ENCODE measurements around the gene TBXA2R.

Gene TBXA2R

DNA sequence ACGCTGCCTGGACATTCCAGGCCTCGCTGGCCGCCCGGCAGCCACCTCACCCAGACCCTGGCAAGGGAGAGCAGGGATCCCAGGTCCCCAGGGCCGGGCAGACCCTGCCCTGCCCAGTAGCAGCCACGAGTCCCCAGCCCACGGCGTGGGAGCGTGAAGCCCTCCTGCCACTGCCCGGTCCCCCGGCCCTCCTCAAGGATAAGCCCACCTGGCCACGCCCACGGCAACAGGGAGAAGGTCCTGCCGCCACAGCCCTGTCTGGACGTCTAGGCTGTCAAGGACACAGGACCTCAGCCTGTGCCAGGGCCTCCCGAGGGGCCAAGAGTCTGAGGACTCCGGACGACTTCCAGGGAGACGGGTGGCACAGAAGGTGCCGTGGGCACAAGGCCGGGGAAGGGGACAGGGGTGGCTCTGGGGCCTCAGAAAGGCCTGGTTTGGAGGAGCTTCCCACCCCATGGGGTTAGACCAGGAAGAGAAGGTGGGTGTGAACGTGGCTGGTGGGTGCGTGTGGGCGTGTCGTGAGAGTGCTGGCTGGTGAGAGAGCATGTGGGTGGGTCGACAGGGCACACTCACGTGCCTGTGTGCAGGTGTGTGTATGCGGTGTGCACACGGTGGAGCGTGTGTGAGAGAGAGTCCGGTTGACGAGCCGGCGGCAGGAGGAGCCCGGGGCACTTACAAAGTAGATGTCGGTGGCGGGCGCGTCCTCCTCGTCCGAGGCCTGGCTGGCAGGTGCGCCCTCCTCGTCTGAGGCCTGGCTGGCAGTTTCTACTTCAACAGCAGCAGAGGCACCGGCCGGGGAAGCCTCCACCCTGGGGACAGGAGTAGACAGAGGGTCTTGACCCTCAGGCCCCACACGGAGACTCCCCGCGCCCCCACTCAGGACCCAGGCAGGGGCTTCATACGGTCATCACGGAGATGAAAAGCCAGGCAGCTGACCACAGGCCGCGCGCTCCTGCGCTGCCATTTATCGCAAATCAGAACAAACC is 31.8 kb upstream of the TBXA2R start:
- no peak overlapping the region for H3K4me3 ChIP-seq (ENCODE audit: low read depth, low read length)
- TF ChIP-seq, protein P1, sequence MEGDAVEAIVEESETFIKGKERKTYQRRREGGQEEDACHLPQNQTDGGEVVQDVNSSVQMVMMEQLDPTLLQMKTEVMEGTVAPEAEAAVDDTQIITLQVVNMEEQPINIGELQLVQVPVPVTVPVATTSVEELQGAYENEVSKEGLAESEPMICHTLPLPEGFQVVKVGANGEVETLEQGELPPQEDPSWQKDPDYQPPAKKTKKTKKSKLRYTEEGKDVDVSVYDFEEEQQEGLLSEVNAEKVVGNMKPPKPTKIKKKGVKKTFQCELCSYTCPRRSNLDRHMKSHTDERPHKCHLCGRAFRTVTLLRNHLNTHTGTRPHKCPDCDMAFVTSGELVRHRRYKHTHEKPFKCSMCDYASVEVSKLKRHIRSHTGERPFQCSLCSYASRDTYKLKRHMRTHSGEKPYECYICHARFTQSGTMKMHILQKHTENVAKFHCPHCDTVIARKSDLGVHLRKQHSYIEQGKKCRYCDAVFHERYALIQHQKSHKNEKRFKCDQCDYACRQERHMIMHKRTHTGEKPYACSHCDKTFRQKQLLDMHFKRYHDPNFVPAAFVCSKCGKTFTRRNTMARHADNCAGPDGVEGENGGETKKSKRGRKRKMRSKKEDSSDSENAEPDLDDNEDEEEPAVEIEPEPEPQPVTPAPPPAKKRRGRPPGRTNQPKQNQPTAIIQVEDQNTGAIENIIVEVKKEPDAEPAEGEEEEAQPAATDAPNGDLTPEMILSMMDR (IDR thresholded peaks at IDR 0.05; ENCODE audit: low read depth, low read length) = no peak
- in situ Hi-C loops (cut with HindIII; ENCODE audit: low sequenced_read_pairs) = no loop called here
- no peak for DNase-seq (ENCODE audit: low read depth, low spot score)

DNA sequence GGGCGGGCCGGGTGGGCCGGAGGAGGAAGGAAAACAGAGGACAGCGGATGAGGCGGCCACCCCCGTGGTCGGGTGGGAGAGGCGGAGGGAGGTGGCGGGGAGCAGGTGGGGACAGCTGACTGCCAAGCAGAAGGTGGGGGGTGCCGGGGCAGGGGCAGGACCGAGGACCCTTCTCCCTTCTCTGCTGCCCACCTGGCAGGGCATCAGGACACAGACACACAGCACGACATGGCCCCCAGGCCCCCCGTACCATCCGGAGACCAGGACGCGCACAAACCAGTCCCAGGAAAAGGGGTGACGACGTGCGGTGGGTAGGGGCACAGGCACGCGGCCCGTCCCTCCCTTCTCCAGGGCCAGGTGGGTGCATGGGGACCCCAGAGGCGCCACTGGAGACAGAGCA is 30.9 kb upstream of the TBXA2R start:
- no peak for DNase-seq (ENCODE audit: low read depth, low spot score)
- H3K4me3 ChIP-seq (ENCODE audit: low read depth, low read length) = no peak overlapping the region
- in situ Hi-C loops (cut with HindIII; ENCODE audit: low sequenced_read_pairs) = no loop called here
- TF ChIP-seq, protein P1 (IDR thresholded peaks at IDR 0.05; ENCODE audit: low read depth, low read length) = no peak

DNA sequence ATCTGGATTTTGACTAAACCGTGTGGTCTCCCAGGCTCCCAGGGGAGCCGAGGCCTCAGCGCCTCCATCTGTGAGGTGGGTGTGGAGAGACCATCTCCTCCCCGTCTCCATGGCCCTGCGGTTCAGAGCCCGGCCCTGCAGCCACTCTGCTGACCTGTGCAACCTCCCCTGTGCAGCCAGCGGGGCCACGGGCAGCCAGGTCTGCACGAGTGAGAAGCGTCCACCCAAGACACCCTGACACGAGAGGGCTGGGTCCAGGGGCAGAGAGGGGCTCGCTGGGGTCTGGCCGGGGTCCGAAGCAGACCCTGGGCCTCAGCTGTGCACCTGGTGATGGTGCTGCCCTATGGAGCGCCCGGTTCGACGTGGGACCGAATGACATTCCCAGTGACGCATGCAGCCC is 30.3 kb upstream of the TBXA2R start:
- no peak overlapping the region for H3K4me3 ChIP-seq (ENCODE audit: low read depth, low read length)
- in situ Hi-C loops (cut with HindIII; ENCODE audit: low sequenced_read_pairs) = no loop called here
- TF ChIP-seq, protein P1 (IDR thresholded peaks at IDR 0.05; ENCODE audit: low read depth, low read length) = no peak
- DNase-seq (ENCODE audit: low read depth, low spot score) = no peak

DNA sequence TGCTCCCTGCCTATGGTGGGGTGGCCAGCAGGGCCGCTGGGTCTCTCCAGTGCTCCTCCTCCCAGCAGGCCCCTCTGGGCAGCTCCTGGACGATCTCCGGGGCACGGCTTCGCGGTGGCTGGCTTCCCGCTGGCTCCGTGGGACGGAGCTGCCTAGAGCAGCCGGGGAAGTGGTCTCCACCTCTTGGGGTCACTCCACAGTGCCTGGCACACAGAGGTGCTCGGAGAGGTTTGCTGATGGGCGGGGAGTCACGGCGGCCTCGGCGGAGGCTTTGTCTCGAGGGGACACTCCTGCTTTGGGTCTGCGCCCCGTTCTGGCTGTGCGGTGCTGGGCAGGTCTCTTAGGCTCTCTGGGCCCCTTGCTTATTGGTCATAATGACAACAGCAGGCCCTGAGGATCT is 29.8 kb upstream of the TBXA2R start:
- no peak for DNase-seq (ENCODE audit: low read depth, low spot score)
- in situ Hi-C loops (cut with HindIII; ENCODE audit: low sequenced_read_pairs) = no loop called here
- H3K4me3 ChIP-seq (ENCODE audit: low read depth, low read length) = no peak overlapping the region
- TF ChIP-seq, protein P1 (IDR thresholded peaks at IDR 0.05; ENCODE audit: low read depth, low read length) = no peak

DNA sequence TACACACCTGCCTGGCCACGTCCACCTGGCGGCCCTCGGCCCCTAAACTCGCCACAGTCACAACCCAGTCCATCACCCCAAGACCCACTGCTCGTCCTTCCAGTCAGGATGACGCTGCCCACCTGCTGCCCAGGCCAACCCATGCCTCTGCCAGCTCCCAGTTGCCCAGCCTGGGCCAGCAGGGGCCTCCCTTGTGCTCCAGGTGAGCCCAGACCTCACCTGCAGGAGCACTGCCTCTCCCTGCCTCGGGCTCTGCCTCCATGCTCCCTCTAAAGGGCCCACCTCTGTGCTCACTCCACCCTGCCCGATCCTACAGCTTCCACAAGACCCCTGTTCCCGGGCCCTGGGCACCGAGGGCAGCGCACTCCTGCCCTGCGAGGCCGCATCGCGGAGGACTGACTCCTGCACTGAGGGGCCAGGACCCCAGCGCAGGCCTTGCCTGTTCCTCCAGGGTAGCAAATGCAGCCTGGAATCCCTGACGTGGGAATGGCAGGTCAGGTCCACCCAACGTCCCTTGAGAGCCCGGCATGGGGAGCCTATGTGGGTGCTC is 27.9 kb upstream of the TBXA2R start:
- TF ChIP-seq, protein P1 (IDR thresholded peaks at IDR 0.05; ENCODE audit: low read depth, low read length) = no peak
- no peak overlapping the region for H3K4me3 ChIP-seq (ENCODE audit: low read depth, low read length)
- in situ Hi-C loops (cut with HindIII; ENCODE audit: low sequenced_read_pairs) = no loop called here
- DNase-seq (ENCODE audit: low read depth, low spot score) = no peak

DNA sequence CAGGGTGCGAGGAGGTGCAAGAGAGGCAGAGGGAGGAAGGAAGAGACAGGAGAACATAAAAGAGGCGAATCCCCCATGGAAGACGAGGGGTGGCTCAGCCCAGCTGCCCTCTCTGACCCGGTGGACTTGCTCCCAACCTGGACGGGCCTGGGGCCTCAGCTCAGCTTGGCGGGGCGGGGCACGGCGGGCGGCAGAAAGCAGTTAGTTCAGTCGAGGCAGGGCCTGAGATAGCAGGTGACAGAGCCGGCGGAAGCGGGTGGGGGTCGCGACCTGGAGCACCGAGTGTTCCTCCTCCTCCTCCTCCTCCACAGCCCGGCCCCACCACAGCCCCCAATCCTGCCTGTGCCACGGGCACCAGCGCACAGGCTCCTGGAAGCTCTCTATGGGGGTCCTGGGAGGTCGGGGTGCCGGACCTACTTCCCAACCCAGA is 26.9 kb upstream of the TBXA2R start:
- H3K4me3 ChIP-seq (ENCODE audit: low read depth, low read length) = no peak overlapping the region
- DNase-seq (ENCODE audit: low read depth, low spot score) = no peak
- in situ Hi-C loops (cut with HindIII; ENCODE audit: low sequenced_read_pairs) = no loop called here
- TF ChIP-seq, protein P1 (IDR thresholded peaks at IDR 0.05; ENCODE audit: low read depth, low read length) = no peak

All from astrocyte of the spinal cord (primary cell).